HG02571 (cell line): Measurements from ENCODE around the gene UBE2R2.
"Not testable (repeated sequence)": the region's sequence is repeated elsewhere in the genome, so short reads cannot be mapped to it uniquely, and the experiment has no call there.

Experiments used
- ATAC-seq: cut with Tn5 transposase; IDR thresholded peaks from one replicate; pipeline ENCODE4 v1.9.1; 2021; ENCODE audit warnings: mild to moderate bottlenecking, moderate library complexity; ENCODE audit not compliant: unreplicated experiment

UBE2R2 gene

DNA sequence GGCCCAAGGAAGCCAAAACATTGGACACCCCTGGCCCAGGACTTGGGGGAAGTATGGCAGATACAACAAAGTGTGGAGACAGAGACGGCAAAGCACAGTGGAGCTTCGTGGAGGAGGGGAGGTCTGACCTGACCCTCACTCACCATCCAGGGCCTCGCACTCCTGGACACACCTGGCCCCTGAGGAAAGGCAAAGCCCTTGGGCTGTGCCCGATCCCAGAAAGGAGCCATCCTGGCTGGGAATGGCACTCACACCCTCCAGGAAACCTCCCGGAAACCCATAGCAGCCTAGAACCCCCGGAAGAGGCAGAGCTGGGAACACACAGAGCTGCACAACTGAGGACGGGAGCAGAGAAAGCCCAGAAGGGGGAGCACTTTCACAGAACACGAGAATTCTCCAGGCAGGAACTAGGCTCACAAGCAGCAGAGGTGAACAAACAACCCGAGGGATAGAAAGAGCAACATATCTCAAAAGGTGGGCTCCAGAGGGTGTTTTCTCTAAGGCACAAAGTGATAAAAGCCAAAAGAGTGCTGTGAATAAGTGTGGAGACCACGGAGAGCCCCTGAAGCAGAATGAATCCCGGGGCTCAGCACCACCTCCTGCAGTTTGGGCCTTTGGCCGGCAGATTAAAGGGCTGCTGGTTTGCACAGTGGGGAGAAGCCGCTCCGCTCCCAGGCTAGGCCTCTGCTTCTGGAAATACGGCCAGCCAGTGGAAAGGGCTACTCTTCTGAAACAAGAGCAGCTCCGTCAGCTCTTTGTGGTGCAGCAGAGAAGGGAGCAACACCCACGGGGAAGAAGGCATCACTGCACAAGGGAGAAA, 108.2 kb downstream of the UBE2R2 start:
- no peak for ATAC-seq

DNA sequence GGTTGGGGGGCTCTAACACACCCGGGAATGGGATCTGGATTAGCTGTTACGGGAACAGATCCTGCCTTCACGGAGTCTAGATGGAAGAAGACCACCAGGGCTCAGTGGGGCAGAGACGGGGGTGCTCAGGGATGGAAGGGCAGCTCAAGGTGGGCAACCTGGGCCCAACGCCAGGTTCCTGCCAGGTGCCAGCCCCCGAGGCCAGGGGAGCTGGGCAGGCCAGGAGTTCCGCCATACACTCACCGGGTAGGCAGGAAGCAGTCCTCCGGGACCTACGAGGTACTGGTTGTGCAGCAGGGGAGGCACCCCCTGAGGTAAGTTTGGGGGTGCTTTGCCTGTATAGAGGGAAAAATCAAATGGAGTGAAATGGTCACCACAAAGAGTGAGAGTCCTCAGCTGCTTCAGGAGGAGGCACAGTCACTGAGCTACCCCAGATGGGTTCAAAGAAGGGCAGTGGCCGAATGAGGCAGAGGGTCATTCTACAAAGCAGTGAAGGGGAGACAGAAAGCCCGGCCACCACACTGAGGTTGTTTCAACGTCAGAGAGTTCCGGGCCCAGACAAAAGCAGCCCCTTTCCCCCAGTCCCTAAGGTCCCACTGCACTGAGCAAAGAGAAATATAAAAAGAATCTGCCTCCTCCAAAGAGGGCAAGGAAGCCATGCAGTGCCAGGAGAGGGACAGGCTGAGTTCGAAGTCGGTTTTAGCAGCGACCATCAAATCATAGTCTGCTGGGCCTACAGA, 110.0 kb downstream of the UBE2R2 start:
- no peak for ATAC-seq

DNA sequence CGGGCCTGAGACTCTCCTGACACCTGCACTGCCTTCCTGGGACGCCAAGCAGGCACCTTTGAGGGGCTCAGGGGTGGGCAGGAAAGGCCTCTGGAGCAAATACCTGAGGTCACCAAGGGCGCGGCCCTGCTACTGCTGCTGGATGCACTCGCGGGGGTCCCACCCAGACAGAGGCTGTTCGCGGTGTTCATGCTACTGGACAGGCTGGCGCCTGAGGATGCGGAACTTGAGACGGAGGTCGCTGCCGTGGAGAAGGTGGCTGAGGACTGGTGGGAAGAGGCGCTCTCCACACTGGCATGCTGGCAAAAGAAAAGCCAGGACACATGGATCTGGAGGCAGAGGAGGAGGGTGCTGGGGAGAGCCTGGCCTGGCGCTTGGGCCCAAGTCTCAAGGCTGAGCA, 110.7 kb downstream of the UBE2R2 start:
- no peak for ATAC-seq

DNA sequence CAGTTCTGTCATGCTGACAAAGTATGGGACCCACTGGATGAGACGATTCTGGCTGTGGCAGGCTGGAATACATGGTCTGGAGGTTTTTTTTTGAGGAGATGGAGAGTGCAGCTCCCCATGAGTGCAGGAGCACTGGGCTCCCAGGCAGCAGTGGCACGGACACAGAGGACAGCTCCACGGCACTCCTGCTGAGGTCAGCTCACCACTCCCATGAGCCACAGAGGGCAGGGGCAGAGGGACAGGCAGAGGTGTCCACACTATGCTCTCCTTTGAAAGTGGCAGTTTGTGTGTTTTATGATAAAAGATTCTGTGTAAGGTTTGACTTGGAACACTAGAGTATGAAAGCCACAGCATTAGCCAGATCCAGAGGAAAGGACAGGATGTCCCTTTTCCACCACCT, 114.4 kb downstream of the UBE2R2 start:
- no peak for ATAC-seq

DNA sequence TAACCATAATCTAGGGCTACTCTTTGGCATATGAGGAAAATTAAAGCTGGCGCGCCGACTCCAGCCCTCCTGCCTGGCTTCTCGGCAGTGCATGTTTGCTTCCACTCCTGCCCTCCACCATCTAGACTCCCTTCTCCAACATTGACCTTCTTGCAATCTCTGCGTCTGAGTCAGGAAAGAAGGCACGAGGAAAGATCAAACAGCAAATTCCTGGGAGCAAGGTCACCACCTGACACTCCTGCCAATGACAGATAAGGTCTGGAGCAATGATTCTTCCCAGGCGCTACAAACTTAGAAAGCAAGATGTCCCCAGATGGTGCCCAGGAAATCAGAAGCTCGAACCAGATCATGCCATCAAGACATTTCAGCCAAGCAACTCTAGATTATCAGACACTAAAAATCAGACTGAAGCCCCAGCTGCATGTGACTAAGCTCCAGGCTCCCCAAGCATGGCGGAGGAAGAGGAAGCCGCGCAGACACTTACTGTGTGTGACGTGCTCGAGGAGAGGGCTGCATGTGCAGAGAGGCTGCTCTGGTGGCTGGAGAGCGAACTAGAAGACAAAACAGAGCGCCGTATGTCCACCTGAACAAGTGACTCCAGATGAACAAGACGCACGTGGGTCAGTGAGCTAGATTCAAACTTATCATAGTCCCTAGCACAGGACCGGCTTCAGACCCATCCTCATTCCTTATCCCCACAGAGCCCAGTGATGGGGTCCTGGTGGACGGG, 115.3 kb downstream of the UBE2R2 start:
- ATAC-seq, result no peak

DNA sequence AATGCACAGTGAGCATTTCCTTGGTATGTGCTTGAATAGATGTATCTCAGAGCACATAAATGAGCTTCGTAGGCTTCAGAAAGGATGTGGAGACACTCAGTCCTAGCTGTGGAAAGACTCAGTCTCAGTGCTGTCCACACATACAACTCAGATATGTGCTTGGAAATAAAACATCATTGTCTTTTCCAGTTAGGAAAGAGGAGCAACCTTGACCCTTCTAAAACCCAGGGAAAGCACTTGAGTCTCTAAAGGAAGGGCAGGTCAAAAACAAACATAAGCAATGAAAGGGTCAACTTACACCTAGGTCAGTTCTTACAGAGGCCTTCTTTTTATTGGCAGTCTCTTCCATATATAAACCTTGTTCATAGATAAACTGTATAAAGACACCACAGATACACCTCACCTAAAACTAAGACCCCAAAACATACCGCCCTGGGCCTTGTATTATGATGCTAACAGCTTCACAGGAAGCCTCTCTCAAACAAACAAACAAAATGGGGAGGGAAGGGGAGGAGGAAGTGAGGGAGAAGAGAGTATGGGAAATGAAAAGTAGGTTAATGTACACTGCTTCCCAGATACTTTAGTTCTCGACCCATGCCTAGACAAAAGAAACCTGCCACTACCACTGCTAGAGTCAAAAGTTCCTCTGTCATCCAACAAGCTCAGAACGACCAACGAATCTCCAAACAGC, 117.4 kb downstream of the UBE2R2 start:
- ATAC-seq, result no peak

DNA sequence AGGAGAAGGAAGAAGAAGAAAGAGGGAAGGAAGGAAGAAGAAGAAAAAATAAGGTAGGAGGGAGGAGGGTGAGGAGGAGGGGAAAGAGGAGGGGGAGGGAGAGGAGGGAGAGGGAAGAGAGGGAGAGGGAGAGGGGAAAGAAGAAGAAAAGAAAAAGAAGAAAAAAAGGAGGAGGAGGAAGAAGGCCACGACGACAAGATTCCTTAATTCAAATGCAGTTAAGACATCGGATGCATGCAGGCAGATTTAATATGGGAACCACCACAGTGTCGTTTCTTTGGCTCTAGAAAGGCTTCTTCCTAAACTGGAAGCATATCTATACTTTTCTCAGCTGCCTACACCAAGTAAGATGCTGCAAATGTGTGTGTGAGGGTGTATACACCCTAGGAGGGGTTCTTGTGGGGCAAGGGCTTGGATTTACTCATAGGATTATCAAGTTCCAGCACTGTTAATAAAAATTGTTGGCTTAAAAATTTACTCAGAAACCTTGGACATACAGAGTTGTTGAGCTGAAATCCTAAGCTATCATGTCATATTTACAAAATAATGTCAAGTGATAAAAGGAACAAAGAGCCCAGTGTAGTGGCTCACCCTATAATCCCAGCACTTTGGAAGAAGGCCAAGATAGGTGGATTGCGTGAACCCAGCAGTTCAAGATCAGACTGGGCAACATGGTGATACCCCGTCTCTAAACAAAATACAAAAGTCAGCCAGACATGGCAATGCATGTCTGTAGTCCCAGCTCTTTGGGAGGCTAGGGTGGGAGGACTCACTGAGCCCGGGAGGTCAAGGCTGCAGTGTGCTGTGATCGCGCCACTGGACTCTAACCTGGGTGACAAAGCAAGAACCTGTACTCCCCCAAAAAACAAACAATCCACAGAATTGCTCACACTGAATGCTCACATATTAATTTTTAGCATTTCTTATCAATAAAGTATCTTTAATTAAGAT, 123.2 kb downstream of the UBE2R2 start:
- ATAC-seq, result no peak

DNA sequence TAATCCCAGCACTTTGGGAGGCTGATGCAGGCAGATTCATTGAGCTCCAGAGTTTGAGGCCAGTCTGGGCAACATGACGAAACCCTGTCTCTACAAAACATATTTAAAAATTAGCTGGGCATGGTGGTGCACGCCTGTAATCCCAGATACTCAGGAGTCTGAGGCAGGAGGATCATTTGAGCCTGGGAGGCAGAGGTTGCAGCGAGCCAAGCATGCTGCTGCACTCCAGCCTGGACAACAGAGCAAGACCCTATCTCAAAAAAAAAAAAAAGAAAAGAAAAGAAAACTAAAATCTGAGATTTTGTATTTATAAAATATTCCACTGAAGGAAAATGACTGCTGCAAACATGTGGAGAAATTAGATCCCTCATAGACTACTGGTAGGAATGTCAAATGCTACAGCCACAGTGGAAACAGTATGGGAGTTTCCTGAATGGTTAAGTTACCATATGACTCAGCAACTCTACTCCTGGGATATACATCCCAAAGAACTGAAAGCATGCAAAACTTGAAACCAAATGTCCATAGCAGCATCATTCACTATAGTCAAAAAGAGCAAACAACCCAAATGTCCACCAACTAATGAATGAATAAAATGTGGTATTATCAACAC, 125.6 kb downstream of the UBE2R2 start:
- ATAC-seq, result no peak

DNA sequence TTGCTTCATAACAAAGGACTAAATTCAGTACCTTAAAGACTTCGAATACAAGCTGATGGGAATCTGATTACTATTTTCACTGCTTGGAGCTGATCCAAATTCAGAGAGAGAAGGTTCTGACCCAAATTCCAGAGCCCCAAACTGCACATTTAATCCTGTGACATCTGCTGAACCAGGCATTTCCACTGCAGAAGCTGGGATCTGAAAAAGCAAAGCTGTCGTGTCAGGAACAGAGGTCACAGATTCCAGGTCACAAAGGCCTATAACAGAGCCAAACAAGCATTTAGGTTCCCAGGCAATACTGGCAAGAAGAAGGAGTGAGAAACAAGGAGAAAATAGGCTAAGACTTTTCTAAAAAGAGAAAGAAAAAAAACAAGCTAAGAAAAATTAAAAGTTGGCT, 126.4 kb downstream of the UBE2R2 start:
- ATAC-seq, result no peak

DNA sequence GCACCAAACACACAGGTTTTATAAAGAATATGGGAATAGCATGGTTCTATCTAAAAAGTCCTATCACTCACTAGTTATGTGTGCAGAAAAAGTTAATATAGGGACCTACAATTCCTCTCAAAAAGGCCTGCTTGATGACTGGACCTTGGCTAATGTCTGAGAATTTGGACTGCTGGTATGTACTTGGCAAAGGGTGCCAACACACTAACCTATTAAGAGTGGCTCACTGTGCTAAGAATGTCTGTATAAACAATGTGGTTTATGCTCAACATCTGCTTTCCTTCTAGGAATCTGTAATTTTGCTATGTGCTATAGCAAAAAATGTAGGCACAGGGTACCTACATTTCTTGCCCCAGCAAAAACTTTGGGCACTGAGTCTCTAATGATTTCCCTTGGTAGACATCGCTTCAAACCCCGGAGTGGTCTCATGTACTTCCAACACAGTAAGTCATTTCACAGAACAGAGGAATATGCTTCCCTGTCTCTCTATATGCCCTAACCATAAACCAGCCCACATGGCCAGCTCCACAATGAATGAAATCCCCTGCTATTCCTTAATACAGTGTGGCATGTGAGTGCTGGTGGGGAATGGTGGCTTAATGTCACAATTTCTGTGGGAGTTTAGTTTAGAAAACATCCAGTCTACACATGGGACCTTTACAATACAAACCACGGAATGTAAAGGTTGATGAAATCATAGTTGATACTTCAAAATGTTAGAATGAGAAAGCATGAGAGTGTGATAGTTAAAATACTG, 130.0 kb downstream of the UBE2R2 start:
- no peak for ATAC-seq

DNA sequence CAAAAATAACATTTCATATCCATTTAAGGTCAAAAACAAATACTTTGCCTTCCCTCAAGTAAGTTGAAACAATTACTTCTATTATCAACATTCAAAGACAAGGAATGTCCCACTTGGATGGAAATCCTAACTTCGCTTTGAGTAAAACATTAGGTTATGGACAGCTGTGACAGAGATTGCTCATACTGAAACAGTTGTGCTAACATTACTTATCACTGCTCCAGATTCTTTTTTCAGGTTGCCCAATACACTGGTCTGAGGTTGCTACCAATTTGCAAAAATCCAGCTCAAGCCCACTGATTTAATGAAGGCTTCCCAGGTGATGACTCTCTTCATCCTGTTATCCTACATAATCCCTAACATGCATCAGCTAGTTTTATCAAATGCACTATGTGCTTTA, 133.4 kb downstream of the UBE2R2 start:
- no peak for ATAC-seq

DNA sequence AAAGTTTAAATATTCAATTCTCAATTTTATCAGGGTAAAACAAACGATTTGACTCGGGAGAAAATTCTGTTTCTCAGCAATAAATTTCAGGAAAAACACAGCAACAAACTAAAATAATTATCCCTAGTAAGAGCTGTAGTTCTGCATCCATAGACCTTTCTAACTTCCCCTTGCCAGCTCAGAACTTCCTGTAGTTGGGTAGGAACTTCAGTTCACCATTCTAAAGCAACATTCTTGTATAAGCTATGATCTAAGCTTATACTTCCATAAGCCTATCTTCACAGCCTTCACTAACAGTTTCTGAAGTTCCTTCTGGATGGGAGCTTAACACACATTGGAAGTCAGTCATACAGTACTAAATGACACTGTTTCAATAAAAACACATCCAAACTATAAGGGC, 135.1 kb downstream of the UBE2R2 start:
- ATAC-seq, result no peak

DNA sequence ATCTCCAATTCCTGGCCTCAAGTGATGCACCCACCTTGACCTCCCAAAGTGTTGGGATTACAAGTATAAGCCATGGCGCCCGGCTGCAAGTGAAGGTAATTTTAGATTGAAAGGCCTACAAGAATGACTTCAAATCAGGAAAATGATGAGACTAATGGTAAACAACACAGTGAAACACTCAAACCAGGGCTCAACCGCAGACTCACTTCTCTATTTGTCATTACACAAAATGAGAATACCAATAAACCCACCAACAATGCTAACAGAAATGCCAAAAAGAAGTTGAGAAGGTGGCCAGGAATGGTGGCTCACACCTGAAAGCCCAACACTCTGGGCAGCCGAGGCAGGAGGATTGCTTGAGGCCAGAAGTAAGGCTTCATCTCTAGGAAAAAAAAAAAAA, 139.6 kb downstream of the UBE2R2 start:
- ATAC-seq, result no peak

DNA sequence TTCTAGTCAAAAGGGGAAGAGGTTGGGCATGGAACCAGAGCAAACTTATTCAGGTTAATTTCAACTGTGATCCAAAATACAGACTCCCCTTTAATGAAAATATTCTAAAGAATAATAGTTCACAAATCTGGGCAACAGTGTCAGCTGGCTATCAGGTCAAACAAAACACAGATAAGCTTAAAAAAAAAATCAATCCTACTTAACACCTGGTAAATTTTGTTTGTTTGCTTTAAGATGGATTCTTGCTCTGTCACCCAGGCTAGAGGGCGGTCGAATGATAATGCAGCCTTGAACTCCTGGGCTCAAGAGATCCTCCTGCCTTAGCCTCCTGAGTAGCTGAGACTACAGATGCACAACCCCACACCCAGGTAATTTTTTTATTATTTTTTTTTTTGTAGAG, 142.8 kb downstream of the UBE2R2 start:
- no peak for ATAC-seq

DNA sequence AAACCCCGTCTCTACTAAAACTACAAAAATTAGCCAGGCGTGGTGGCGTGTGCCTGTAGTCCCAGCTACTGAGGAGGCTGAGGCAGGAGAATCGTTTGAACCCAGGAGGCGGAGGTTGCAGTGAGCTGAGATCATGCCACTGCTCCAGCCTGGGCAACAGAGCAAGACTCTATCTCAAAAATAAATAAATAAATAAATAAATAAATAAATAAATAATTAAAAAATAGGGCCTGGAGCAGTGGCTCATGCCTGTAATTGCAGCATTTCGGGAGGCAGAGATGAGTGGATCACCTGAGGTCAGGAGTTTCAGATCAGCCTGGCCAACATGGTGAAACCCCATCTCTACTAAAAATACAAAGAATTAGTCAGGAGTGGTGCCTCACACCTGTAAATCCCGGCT, 145.5 kb downstream of the UBE2R2 start:
- not testable (repeated sequence) for ATAC-seq

DNA sequence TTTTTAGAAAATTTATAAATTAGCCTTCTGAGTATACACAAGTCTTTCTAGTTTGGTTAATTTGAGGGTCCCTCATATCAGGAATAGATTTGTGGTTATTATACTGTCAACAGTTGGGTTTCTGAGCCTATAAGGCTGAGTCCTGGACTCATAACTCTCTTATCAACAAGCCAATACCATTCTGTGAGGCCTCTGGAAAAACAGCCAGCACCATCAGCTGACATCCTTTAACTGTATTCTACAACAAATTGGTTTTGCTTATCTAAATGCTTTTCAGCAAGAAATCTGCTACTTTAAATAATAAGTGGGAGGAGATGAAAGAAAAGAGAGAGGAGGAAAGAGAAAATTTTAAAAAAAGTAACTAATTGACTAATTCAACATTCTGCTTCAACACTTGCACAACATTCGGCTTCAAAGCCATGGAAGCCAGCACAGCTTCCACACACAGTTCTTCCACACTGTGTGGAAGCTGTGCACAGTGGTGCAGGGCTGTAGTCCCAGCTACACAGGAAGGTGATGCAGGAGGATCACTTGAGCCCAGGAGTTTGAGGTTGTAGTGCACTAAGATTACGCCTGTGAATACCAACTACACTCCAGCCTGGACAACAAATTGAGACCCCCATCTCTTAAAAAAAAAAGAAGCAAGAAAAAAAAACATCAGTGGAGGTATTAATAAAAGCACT, 147.3 kb downstream of the UBE2R2 start:
- no peak for ATAC-seq
